K562 (cell line): ENCODE results near the gene CYP2B6.

Experiments used
- ERF ChIP-seq: fragments of 450-650 bp; formaldehyde crosslinking; IDR thresholded peaks from 2 replicates; pipeline ENCODE4 v1.4.0; 2020; ENCODE audit warnings: mild to moderate bottlenecking, mixed read lengths
- EZH2 ChIP-seq: IDR thresholded peaks from 2 replicates; pipeline ENCODE4 v1.6.1; 2012; ENCODE audit warnings: low read depth, mild to moderate bottlenecking, inconsistent platforms, low read length, borderline replicate concordance
- POLR2A ChIP-seq: fragments of 450-650 bp; conservative IDR thresholded peaks from 2 replicates; pipeline ENCODE4 v1.6.1; 2016
- RBM15 ChIP-seq: fragments of 200-400 bp; formaldehyde crosslinking; IDR thresholded peaks from 2 replicates; pipeline ENCODE4 v1.6.1; 2018; ENCODE audit warnings: mild to moderate bottlenecking, low read length, moderate library complexity; ENCODE audit not compliant: insufficient read depth
- SMC3 ChIP-seq: conservative IDR thresholded peaks from 2 replicates; pipeline ENCODE4 v1.6.1; 2011; ENCODE audit warnings: low read depth, low read length, improper control_type of control experiment; ENCODE audit not compliant: insufficient read depth
- ZBTB49 ChIP-seq: sonication (generic); formaldehyde crosslinking; IDR thresholded peaks from 2 replicates; pipeline ENCODE4 v1.8.0; 2022; ENCODE audit warnings: missing genetic modification reagents, mild to moderate bottlenecking, borderline replicate concordance
- ZNF282 ChIP-seq: sonication (generic); formaldehyde crosslinking; IDR thresholded peaks from 2 replicates; pipeline ENCODE4 v1.8.1; 2023; ENCODE audit warnings: missing genetic modification reagents
- ZNF407 ChIP-seq: fragments of 450-650 bp; IDR thresholded peaks from 2 replicates; pipeline ENCODE4 v1.6.1; 2016; ENCODE audit warnings: low read depth

- TF ChIP-seq ZNF407: no peak
- no peak for TF ChIP-seq POLR2A
- TF ChIP-seq SMC3: no peak
- no peak for TF ChIP-seq ZNF282 (CRISPR knock-in tag)
- no peak for TF ChIP-seq ERF (CRISPR knock-in tag)
- TF ChIP-seq EZH2: no peak
- no peak for TF ChIP-seq RBM15
- TF ChIP-seq ZBTB49: no peak
Observed at GRCh38 chr19:41001243-41001971, 10.3 kb downstream of the CYP2B6 start.
